Chondrocyte (in vitro differentiated cells): ENCODE results near the gene FMNL3. TPM values are rescaled to one million over a fixed set of nuclear protein-coding genes. Genes with fewer than 3 reads are reported as not detected.

Source experiments
- DNase-seq: peaks from one replicate; pipeline ENCODE4 v3.0.0; 2021; ENCODE audit warnings: mixed read lengths, low spot score
- H3K27ac Mint-ChIP-seq: one replicate; pipeline ENCODE4 v1.8.0; 2021; ENCODE audit warnings: mild to moderate bottlenecking, moderate library complexity, mixed read lengths; ENCODE audit not compliant: unreplicated experiment
- H3K27me3 Mint-ChIP-seq: 2 replicates; pipeline ENCODE4 v1.8.0; 2021; ENCODE audit warnings: low read depth, mixed read lengths
- H3K36me3 Mint-ChIP-seq: 2 replicates; pipeline ENCODE4 v1.8.0; 2021; ENCODE audit warnings: low read depth, mixed read lengths
- H3K4me1 Mint-ChIP-seq: 2 replicates; pipeline ENCODE4 v1.8.0; 2021; ENCODE audit warnings: low read depth, mild to moderate bottlenecking, mixed read lengths
- H3K4me3 Mint-ChIP-seq: one replicate; pipeline ENCODE4 v1.8.0; 2021; ENCODE audit warnings: mild to moderate bottlenecking, moderate library complexity, mixed read lengths; ENCODE audit not compliant: unreplicated experiment
- H3K9me3 Mint-ChIP-seq: 2 replicates; pipeline ENCODE4 v1.8.0; 2021; ENCODE audit warnings: low read depth, mixed read lengths
- total RNA-seq: library from RNA; stranded (reverse); gene quantifications from 3 replicates; pipeline ENCODE4 v1.2.1, GENCODE V29; 2021
- TF ChIP-seq, protein P1 (sequence below): fragments of 200-600 bp; sonication (generic); IDR thresholded peaks from 2 replicates; pipeline ENCODE4 v1.5.0; 2021; ENCODE audit warnings: antibody characterized with exemption, mild to moderate bottlenecking, moderate library complexity

Gene FMNL3
- total RNA-seq, 1 donor from 2014 or later, result 55.6 TPM

DNA sequence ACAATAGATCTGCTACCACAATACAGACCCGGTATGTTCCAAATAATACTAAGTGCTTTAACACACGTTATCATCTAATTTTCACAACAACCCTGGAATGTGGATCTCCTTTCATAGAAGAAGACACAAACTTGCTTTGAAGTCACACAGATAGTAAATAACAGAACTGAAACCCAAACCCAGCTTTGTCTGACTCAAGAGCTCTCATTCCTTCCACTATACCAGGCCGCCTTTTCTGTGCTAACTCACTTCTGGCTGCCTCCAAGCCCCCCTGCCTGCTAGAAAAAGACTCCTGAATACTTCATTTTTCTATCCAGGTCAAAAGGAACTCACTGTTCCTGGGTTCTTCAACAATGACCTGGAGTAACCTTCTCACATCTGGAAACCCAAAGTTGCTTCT, 46.0 kb downstream of the FMNL3 start:
- H3K36me3 Mint-ChIP-seq, result peaks cover 34% of the 10 kb centered on the region
- TF ChIP-seq, protein P1, sequence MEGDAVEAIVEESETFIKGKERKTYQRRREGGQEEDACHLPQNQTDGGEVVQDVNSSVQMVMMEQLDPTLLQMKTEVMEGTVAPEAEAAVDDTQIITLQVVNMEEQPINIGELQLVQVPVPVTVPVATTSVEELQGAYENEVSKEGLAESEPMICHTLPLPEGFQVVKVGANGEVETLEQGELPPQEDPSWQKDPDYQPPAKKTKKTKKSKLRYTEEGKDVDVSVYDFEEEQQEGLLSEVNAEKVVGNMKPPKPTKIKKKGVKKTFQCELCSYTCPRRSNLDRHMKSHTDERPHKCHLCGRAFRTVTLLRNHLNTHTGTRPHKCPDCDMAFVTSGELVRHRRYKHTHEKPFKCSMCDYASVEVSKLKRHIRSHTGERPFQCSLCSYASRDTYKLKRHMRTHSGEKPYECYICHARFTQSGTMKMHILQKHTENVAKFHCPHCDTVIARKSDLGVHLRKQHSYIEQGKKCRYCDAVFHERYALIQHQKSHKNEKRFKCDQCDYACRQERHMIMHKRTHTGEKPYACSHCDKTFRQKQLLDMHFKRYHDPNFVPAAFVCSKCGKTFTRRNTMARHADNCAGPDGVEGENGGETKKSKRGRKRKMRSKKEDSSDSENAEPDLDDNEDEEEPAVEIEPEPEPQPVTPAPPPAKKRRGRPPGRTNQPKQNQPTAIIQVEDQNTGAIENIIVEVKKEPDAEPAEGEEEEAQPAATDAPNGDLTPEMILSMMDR, result no peak
- H3K27me3 Mint-ChIP-seq, result no peaks in the 10 kb centered on the region
- peaks cover 60% of the 10 kb centered on the region for H3K4me1 Mint-ChIP-seq
- no peak for DNase-seq
- no peaks in the 10 kb centered on the region for H3K9me3 Mint-ChIP-seq
- H3K4me3 Mint-ChIP-seq, result no peak overlapping the region
- no peak overlapping the region for H3K27ac Mint-ChIP-seq

DNA sequence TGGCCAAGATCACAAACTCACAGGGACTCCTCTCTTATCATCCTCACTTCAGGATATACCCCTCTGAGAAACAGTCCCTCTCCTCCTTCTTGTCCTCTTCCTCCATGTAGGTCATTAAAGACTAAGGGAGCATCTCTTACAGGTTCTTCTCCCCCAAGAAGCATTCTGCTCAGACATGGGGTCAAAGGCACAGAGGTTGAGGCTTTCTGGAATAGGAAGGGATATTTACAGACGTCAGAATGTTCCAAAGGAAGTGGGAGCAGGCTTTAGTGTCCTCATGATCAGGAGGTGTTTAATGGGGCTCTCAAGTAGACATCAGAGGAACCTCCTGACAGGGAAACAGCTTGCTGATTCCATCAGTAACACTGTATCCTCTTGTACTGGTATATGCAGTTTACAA, 47.5 kb downstream of the FMNL3 start:
- DNase-seq, result no peak
- H3K36me3 Mint-ChIP-seq, result peaks cover 41% of the 10 kb centered on the region
- TF ChIP-seq, protein P1, result no peak
- H3K4me3 Mint-ChIP-seq, result no peak overlapping the region
- no peaks in the 10 kb centered on the region for H3K9me3 Mint-ChIP-seq
- peak overlapping the region; percentile 63 for H3K27ac Mint-ChIP-seq
- peaks cover 45% of the 10 kb centered on the region for H3K4me1 Mint-ChIP-seq
- no peaks in the 10 kb centered on the region for H3K27me3 Mint-ChIP-seq

DNA sequence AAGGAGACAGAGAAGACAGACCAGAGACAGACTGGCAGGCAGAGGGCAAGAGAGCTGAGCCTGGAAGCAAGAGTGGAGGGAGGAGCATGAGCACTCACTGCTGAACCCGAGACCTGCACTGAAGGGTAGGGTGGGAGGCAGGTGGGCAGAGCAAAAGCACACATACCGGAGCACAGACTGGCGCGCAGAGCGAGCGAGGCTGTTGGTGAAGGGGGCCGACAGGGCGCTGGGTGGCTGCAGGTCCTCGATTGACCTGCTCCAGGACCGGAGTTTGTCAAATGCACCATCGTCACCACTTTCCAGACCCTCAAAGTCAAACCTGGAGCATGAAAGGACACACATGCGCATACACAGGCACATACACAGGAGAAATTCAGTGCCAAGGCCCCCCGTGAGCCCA, 48.9 kb downstream of the FMNL3 start:
- Mint-ChIP-seq H3K27ac (no peak overlapping the region), H3K4me3 (no peak overlapping the region), H3K36me3 (peaks cover 48% of the 10 kb centered on the region), H3K27me3 (no peaks in the 10 kb centered on the region), H3K9me3 (no peaks in the 10 kb centered on the region), H3K4me1 (peaks cover 30% of the 10 kb centered on the region)
- TF ChIP-seq, protein P1, result no peak
- no peak for DNase-seq

DNA sequence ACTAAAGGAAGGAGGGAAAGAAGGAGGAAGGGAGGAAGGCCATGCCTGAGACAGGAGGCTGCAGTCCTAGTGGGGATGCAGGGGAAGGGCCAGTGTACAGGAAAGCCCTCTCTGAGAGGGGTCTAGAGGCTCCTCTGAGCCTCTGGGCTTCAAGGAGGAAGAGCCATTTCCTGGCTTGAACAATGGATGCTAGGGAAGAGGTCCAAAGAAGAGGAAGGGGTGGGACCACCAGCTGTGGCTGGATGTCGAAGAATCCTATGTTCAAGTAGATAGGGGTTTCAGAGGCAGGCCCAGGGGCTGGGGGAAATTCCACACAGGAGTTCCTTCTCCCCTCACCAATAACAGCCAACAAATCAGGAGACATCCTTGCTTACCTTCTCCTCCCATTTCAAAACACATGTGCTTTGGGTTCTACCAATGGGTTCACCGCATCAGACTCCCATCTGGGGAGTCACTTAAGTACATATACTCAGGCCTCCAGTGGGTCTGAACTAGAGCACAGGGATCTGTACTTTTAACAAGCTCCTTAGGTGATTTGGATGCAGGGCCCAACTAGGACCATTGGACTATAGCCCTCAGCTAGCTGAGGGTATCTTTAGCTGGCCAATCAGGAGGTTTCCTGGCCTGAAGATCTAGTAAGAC, 51.5 kb downstream of the FMNL3 start:
- peaks cover 47% of the 10 kb centered on the region for H3K36me3 Mint-ChIP-seq
- peaks cover 9% of the 10 kb centered on the region for H3K4me1 Mint-ChIP-seq
- TF ChIP-seq, protein P1, result no peak
- H3K27me3 Mint-ChIP-seq, result no peaks in the 10 kb centered on the region
- DNase-seq, result no peak
- no peaks in the 10 kb centered on the region for H3K9me3 Mint-ChIP-seq
- no peak overlapping the region for H3K27ac Mint-ChIP-seq
- no peak overlapping the region for H3K4me3 Mint-ChIP-seq

DNA sequence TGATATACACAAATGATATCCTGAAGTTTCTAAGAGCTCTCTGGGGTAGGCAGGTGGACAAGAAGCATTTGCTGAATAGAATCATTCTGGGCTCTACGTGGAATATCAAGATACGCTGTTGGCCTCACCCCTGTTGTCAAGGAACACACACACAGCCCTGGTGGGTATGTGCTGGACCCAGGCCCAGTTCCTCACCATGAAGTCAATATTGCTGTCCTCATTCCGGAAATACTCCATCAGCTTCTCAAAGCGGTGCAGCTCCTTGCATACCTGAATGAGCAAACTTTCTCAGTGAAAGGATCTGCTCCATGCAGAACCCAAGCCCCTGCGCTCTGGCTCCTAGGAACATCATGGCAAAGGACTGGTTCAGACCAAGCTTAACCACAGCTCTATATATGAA, 52.5 kb downstream of the FMNL3 start:
- Mint-ChIP-seq H3K4me3 (no peak overlapping the region), H3K27ac (no peak overlapping the region), H3K4me1 (peaks cover 1% of the 10 kb centered on the region), H3K9me3 (no peaks in the 10 kb centered on the region), H3K27me3 (no peaks in the 10 kb centered on the region), H3K36me3 (peaks cover 50% of the 10 kb centered on the region)
- DNase-seq, result no peak
- TF ChIP-seq, protein P1, result no peak
